ENCODE measurements around the gene TRIM29. TPM values are rescaled to one million over a fixed set of nuclear protein-coding genes. Genes with fewer than 3 reads are reported as not detected.

TRIM29 gene
- total and polyA plus RNA-seq, 2 of the 13 experiments (the other 11 are each of a cell fraction or from before 2014, with no cell fraction given) = 0.86 TPM

DNA sequence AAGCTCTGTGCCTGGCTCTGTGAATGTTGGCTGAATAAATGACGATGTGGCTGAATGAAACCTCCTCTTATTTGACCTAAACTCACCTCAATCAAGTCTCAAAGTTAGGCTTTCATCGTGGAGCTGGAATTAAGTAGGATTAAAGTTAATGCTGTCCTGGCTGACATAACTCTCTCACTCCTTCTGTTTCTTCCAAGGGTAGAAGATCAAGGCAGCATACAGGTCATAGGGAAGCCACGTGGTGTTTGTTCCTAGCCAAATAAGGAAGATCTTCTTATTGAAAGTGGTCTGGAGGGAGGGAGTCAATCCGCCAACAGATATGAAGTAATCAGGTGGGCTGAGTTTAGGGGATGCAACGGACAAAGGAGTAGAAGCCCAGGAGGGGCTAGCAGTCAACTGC lies 59.5 kb downstream of the TRIM29 start:
- no peak overlapping the region for H3K4me3 ChIP-seq (replicated peaks in 1 of 3; ENCODE audit: insufficient read depth in 1 of 3, low read depth in 2 of 3, low read length in 3 of 3)
- H4K20me1 ChIP-seq (ENCODE audit: insufficient read depth, low read length) = no peaks in the 10 kb centered on the region
- H3K27ac ChIP-seq (ENCODE audit: extremely low read length, insufficient read depth, low read length) = no peak overlapping the region
- POLR2A ChIA-PET = no interaction called here
- no peaks in the 10 kb centered on the region for H3K9me3 ChIP-seq (ENCODE audit: low read length)
- 10% methylated on average over 5 of the region's 5 CpGs for WGBS (ENCODE audit: low lambda C conversion rate)
- peaks cover 6 to 30% of the 10 kb centered on the region in 2 experiments; a peak in 4 of 5 replicates for H3K27me3 ChIP-seq (ENCODE audit: control insufficient read depth in 1 of 2, insufficient read depth in 2 of 2, low read length in 2 of 2)
- TF ChIP-seq PAF1 (CRISPR knock-in tag; IDR thresholded peaks at IDR 0.05) (no peak), ZFP36 (IDR thresholded peaks at IDR 0.05; ENCODE audit: borderline replicate concordance, low read depth, low read length, partially characterized antibody) (no peak), ZNF644 (CRISPR knock-in tag; IDR thresholded peaks at IDR 0.05; ENCODE audit: low read depth) (no peak), FOXP1 (IDR thresholded peaks at IDR 0.05) (no peak), FOXP1 (CRISPR knock-in tag; IDR thresholded peaks at IDR 0.05) (no peak), SMARCC2 (IDR thresholded peaks at IDR 0.05) (no peak), NFE2 (CRISPR knock-in tag; IDR thresholded peaks at IDR 0.05) (no peak), PHF21A (CRISPR knock-in tag; IDR thresholded peaks at IDR 0.05) (no peak)
- H3K79me2 ChIP-seq (ENCODE audit: insufficient read depth, low read length) = no peaks in the 10 kb centered on the region
- CTCF ChIA-PET (ENCODE audit: low intra/inter-chr PET ratio, low total read pairs) = no interaction called here
- FAIRE-seq (no peak), DNase-seq (ENCODE audit: low spot score) (no peak), ATAC-seq (no peak)
- no peak overlapping the region for H3K9ac ChIP-seq (ENCODE audit: insufficient read depth, low read depth, low read length)
- intact Hi-C loops (cut with micrococcal nuclease; ENCODE audit: unreplicated experiment) (loop anchor here (10.0 kb wide), 1 partner anchor 414 kb away; no protein-coding TSS in a partner anchor), in situ Hi-C loops (cut with HindIII; ENCODE audit: extremely low pct_ligation_motif_present, low pct_unique_long_range_greater_than_20kb) (no loop called here)
- no TSS peak for BruUV-seq (replicated peaks)
- H3K4me1 ChIP-seq (ENCODE audit: insufficient read depth, low read length) = no peaks in the 10 kb centered on the region
- no peak overlapping the region for H3K4me2 ChIP-seq (ENCODE audit: low read depth, low read length)
- no peaks in the 10 kb centered on the region for H3K36me3 ChIP-seq (replicated peaks in 1 of 2; ENCODE audit: control insufficient read depth in 1 of 2, insufficient read depth in 2 of 2, low read length in 2 of 2)
- no peak overlapping the region for H2AFZ ChIP-seq (ENCODE audit: low read length)

DNA sequence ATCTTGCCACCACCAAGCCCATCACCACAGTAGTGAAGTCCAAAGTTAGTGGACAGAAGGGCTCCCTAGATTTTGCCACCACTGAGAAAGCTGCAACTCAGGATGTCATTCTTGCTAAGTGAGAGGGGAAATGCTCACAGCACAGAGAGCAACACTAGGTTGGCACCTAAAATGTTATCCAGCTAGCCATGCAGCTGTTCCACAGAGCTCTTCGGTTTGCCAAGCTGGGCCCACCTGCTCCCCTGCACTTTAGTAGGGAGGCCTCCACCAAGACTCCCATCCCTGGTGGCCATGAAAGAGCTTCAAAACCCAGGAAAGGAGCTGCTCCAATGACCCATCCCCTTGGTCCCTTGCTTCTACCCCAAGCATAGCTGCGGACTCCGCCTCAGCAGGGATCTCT lies 63.8 kb downstream of the TRIM29 start:
- H2AFZ ChIP-seq (ENCODE audit: low read length) = no peak overlapping the region
- no TSS peak for BruUV-seq (replicated peaks)
- in situ Hi-C loops (cut with HindIII; ENCODE audit: extremely low pct_ligation_motif_present, low pct_unique_long_range_greater_than_20kb) = no loop called here
- no peak overlapping the region for H3K4me3 ChIP-seq (replicated peaks in 1 of 3; ENCODE audit: insufficient read depth in 1 of 3, low read depth in 2 of 3, low read length in 3 of 3)
- no peak overlapping the region for H3K4me2 ChIP-seq (ENCODE audit: low read depth, low read length)
- ChIA-PET POLR2A (no interaction called here), CTCF (ENCODE audit: low intra/inter-chr PET ratio, low total read pairs) (no interaction called here)
- no peak for DNase-seq (ENCODE audit: low spot score)
- H3K9me3 ChIP-seq (ENCODE audit: low read length) = no peaks in the 10 kb centered on the region
- H3K4me1 ChIP-seq (ENCODE audit: insufficient read depth, low read length) = no peaks in the 10 kb centered on the region
- H3K79me2 ChIP-seq (ENCODE audit: insufficient read depth, low read length) = no peaks in the 10 kb centered on the region
- no peaks in the 10 kb centered on the region for H4K20me1 ChIP-seq (ENCODE audit: insufficient read depth, low read length)
- intact Hi-C loops (cut with micrococcal nuclease; ENCODE audit: unreplicated experiment) = loop anchor here (10.0 kb wide), 1 partner anchor 409 kb away; no protein-coding TSS in a partner anchor
- ATAC-seq = no peak
- peaks cover 5 to 9% of the 10 kb centered on the region in 2 experiments; a peak in 3 of 5 replicates for H3K27me3 ChIP-seq (ENCODE audit: control insufficient read depth in 1 of 2, insufficient read depth in 2 of 2, low read length in 2 of 2)
- no peaks in the 10 kb centered on the region for H3K36me3 ChIP-seq (replicated peaks in 1 of 2; ENCODE audit: control insufficient read depth in 1 of 2, insufficient read depth in 2 of 2, low read length in 2 of 2)
- WGBS (ENCODE audit: low lambda C conversion rate) = 73% methylated on average over 2 of the region's 3 CpGs
- H3K27ac ChIP-seq (ENCODE audit: extremely low read length, insufficient read depth, low read length) = no peak overlapping the region
- no peak for FAIRE-seq
- H3K9ac ChIP-seq (ENCODE audit: insufficient read depth, low read depth, low read length) = no peak overlapping the region
- TF ChIP-seq ERF (CRISPR knock-in tag; IDR thresholded peaks at IDR 0.05) (no peak), RARA (CRISPR knock-in tag; IDR thresholded peaks at IDR 0.05) (no peak), MEIS2 (CRISPR knock-in tag; IDR thresholded peaks at IDR 0.05) (no peak), ZNF776 (CRISPR knock-in tag; IDR thresholded peaks at IDR 0.05) (no peak), PHF5A (CRISPR knock-in tag; IDR thresholded peaks at IDR 0.05; ENCODE audit: low read depth, unreplicated experiment) (no peak), ZBTB7B (CRISPR knock-in tag; IDR thresholded peaks at IDR 0.05) (no peak), ZNF143 (CRISPR knock-in tag; IDR thresholded peaks at IDR 0.05) (no peak), BHLHE40 (IDR thresholded peaks at IDR 0.05; ENCODE audit: low read length) (no peak)
- TF ChIP-seq, protein P1, sequence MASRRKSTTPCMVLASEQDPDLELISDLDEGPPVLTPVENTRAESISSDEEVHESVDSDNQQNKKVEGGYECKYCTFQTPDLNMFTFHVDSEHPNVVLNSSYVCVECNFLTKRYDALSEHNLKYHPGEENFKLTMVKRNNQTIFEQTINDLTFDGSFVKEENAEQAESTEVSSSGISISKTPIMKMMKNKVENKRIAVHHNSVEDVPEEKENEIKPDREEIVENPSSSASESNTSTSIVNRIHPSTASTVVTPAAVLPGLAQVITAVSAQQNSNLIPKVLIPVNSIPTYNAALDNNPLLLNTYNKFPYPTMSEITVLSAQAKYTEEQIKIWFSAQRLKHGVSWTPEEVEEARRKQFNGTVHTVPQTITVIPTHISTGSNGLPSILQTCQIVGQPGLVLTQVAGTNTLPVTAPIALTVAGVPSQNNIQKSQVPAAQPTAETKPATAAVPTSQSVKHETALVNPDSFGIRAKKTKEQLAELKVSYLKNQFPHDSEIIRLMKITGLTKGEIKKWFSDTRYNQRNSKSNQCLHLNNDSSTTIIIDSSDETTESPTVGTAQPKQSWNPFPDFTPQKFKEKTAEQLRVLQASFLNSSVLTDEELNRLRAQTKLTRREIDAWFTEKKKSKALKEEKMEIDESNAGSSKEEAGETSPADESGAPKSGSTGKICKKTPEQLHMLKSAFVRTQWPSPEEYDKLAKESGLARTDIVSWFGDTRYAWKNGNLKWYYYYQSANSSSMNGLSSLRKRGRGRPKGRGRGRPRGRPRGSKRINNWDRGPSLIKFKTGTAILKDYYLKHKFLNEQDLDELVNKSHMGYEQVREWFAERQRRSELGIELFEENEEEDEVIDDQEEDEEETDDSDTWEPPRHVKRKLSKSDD (CRISPR knock-in tag; IDR thresholded peaks at IDR 0.05; ENCODE audit: low read depth) = no peak
- TF ChIP-seq, protein P2, sequence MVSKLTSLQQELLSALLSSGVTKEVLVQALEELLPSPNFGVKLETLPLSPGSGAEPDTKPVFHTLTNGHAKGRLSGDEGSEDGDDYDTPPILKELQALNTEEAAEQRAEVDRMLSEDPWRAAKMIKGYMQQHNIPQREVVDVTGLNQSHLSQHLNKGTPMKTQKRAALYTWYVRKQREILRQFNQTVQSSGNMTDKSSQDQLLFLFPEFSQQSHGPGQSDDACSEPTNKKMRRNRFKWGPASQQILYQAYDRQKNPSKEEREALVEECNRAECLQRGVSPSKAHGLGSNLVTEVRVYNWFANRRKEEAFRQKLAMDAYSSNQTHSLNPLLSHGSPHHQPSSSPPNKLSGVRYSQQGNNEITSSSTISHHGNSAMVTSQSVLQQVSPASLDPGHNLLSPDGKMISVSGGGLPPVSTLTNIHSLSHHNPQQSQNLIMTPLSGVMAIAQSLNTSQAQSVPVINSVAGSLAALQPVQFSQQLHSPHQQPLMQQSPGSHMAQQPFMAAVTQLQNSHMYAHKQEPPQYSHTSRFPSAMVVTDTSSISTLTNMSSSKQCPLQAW (CRISPR knock-in tag; IDR thresholded peaks at IDR 0.05) = no peak

Measured in HepG2 (cell line).